Measurements from ENCODE around the gene FOXP1.

FOXP1 gene

GRCh38 chr3:71061037-71061436 lies 522.5 kb downstream of the FOXP1 start:
- peaks cover 32% of the 10 kb centered on the region for H3K4me1 ChIP-seq (ENCODE audit: control insufficient read depth, low read length)
- no peak overlapping the region for H3K4me2 ChIP-seq (ENCODE audit: low read length)
- H3K79me2 ChIP-seq (ENCODE audit: control insufficient read depth, low read length) = peaks cover 54% of the 10 kb centered on the region
- TF ChIP-seq EZH2phosphoT487 (IDR thresholded peaks at IDR 0.05; ENCODE audit: borderline replicate concordance, low read length) = no peak
- no peak for TF ChIP-seq CTCF (IDR thresholded peaks at IDR 0.05; ENCODE audit: low read depth, low read length, poor library complexity, severe bottlenecking)
- no peaks in the 10 kb centered on the region for H3K9me3 ChIP-seq (ENCODE audit: control insufficient read depth, insufficient read depth, low read length)
- no peak overlapping the region for H3K27ac ChIP-seq (ENCODE audit: low read depth, low read length)
- peaks cover 7% of the 10 kb centered on the region; the same call in 1 of the 2 replicates for H3K27me3 ChIP-seq (ENCODE audit: control insufficient read depth, low read length)
- H4K20me1 ChIP-seq (ENCODE audit: control insufficient read depth, insufficient read depth, low read depth, low read length) = peaks cover 33% of the 10 kb centered on the region
- H3F3A ChIP-seq (ENCODE audit: control insufficient read depth, insufficient read depth) = 0 out of 2 replicates have a peak, but pooled peaks cover 4% of the 10 kb centered on the region
- no peaks in the 10 kb centered on the region for H3K9me2 ChIP-seq (replicated peaks; ENCODE audit: control insufficient read depth, low read length)
- no peak overlapping the region for H3K4me3 ChIP-seq (ENCODE audit: low read length)
- 0 out of 2 replicates have a peak, but pooled peaks cover 3% of the 10 kb centered on the region for H3K36me3 ChIP-seq (ENCODE audit: control insufficient read depth, low read length)

GRCh38 chr3:71060536-71060935 lies 523.0 kb downstream of the FOXP1 start:
- Histone ChIP-seq H3K9me2 (replicated peaks; ENCODE audit: control insufficient read depth, low read length) (no peaks in the 10 kb centered on the region), H3K79me2 (ENCODE audit: control insufficient read depth, low read length) (peaks cover 49% of the 10 kb centered on the region), H3K27ac (ENCODE audit: low read depth, low read length) (no peak overlapping the region), H3K4me1 (ENCODE audit: control insufficient read depth, low read length) (peaks cover 27% of the 10 kb centered on the region), H3K9me3 (ENCODE audit: control insufficient read depth, insufficient read depth, low read length) (no peaks in the 10 kb centered on the region), H3K4me2 (ENCODE audit: low read length) (no peak overlapping the region), H3F3A (ENCODE audit: control insufficient read depth, insufficient read depth) (0 out of 2 replicates have a peak, but pooled peaks cover 2% of the 10 kb centered on the region), H4K20me1 (ENCODE audit: control insufficient read depth, insufficient read depth, low read depth, low read length) (peaks cover 28% of the 10 kb centered on the region), H3K4me3 (ENCODE audit: low read length) (no peak overlapping the region), H3K27me3 (ENCODE audit: control insufficient read depth, low read length) (peaks cover 3% of the 10 kb centered on the region; the same call in 1 of the 2 replicates), H3K36me3 (ENCODE audit: control insufficient read depth, low read length) (0 out of 2 replicates have a peak, but pooled peaks cover 3% of the 10 kb centered on the region)
- TF ChIP-seq EZH2phosphoT487 (IDR thresholded peaks at IDR 0.05; ENCODE audit: borderline replicate concordance, low read length) (no peak), CTCF (IDR thresholded peaks at IDR 0.05; ENCODE audit: low read depth, low read length, poor library complexity, severe bottlenecking) (no peak)

- Histone ChIP-seq H3K79me2 (ENCODE audit: control insufficient read depth, low read length) (peaks cover 28% of the 10 kb centered on the region), H3K27me3 (ENCODE audit: control insufficient read depth, low read length) (no peaks in the 10 kb centered on the region), H3K9me2 (replicated peaks; ENCODE audit: control insufficient read depth, low read length) (no peaks in the 10 kb centered on the region), H3K4me2 (ENCODE audit: low read length) (no peak overlapping the region), H3F3A (ENCODE audit: control insufficient read depth, insufficient read depth) (no peaks in the 10 kb centered on the region), H4K20me1 (ENCODE audit: control insufficient read depth, insufficient read depth, low read depth, low read length) (peaks cover 10% of the 10 kb centered on the region), H3K4me3 (ENCODE audit: low read length) (no peak overlapping the region), H3K9me3 (ENCODE audit: control insufficient read depth, insufficient read depth, low read length) (no peaks in the 10 kb centered on the region), H3K36me3 (ENCODE audit: control insufficient read depth, low read length) (peaks cover 11% of the 10 kb centered on the region), H3K4me1 (ENCODE audit: control insufficient read depth, low read length) (peaks cover 2% of the 10 kb centered on the region; the same call in 1 of the 2 replicates), H3K27ac (ENCODE audit: low read depth, low read length) (no peak overlapping the region)
- TF ChIP-seq CTCF (IDR thresholded peaks at IDR 0.05; ENCODE audit: low read depth, low read length, poor library complexity, severe bottlenecking) (no peak), EZH2phosphoT487 (IDR thresholded peaks at IDR 0.05; ENCODE audit: borderline replicate concordance, low read length) (no peak)
Measured at GRCh38 chr3:71057526-71057894, 526.0 kb downstream of the FOXP1 start.
